Subcutaneous adipose tissue (tissue), 4 donors: ENCODE measurements around the gene DDX31. TPM values are rescaled to one million over a fixed set of nuclear protein-coding genes. Genes with fewer than 3 reads are reported as not detected.

Experiments used
- CTCF ChIP-seq: fragments of 450-650 bp; IDR thresholded peaks from one replicate; pipeline ENCODE4 v1.5.1; 2016; ENCODE audit warnings: low read depth, mild to moderate bottlenecking, control low read depth, antibody characterized with exemption, moderate library complexity
- total RNA-seq, 4 donors: library from RNA; depleted of rRNA; stranded (reverse); fragments of >200 nt; gene quantifications; one replicate each; pipeline ENCODE4 v1.1.0, GENCODE V29; 2016

Gene DDX31
- total RNA-seq, 4 donors from 2014 or later = 8.5 to 15.7 (median 10.8) TPM

GRCh38 chr9:132690696-132691095, 20.9 kb upstream of the DDX31 start:
- no peak for TF ChIP-seq CTCF

- TF ChIP-seq CTCF = no peak
Measured at GRCh38 chr9:132683873-132684272, 14.1 kb upstream of the DDX31 start.

- TF ChIP-seq CTCF = no peak
Measured at GRCh38 chr9:132681561-132681960, 11.8 kb upstream of the DDX31 start.

GRCh38 chr9:132679946-132680625, 10.3 kb upstream of the DDX31 start:
- no peak for TF ChIP-seq CTCF

- no peak for TF ChIP-seq CTCF
Measured at GRCh38 chr9:132677976-132678375, 8.2 kb upstream of the DDX31 start.

- no peak for TF ChIP-seq CTCF
Measured at GRCh38 chr9:132674485-132674884, 4.7 kb upstream of the DDX31 start.

- TF ChIP-seq CTCF = no peak
Measured at GRCh38 chr9:132673355-132673754, 3.6 kb upstream of the DDX31 start.
